KMS-11 (cell line): ENCODE measurements around the gene SPATA19.

Experiments used
- H2AFZ ChIP-seq: fragments of 200-600 bp; sonication (generic); 2 replicates; pipeline ENCODE4 v1.6.1; 2016; ENCODE audit warnings: antibody characterized with exemption, mixed run types, low read depth
- H3K27ac ChIP-seq: fragments of 200-600 bp; sonication (generic); 2 replicates; pipeline ENCODE4 v1.6.1; 2016; ENCODE audit warnings: mild to moderate bottlenecking, mixed run types
- H3K27me3 ChIP-seq: fragments of 200-600 bp; sonication (generic); 2 replicates; pipeline ENCODE4 v1.6.1; 2017; ENCODE audit warnings: mild to moderate bottlenecking, low read depth, mixed run types, moderate library complexity; ENCODE audit not compliant: insufficient read depth
- H3K36me3 ChIP-seq: fragments of 200-600 bp; sonication (generic); 2 replicates; pipeline ENCODE4 v1.6.1; 2017; ENCODE audit warnings: mild to moderate bottlenecking, mixed run types; ENCODE audit not compliant: insufficient read depth
- H3K4me1 ChIP-seq: fragments of 200-600 bp; sonication (generic); 2 replicates; pipeline ENCODE4 v1.6.1; 2016; ENCODE audit warnings: mild to moderate bottlenecking, low read depth, mixed run types; ENCODE audit not compliant: poor library complexity, severe bottlenecking
- H3K4me2 ChIP-seq: fragments of 200-600 bp; sonication (generic); 2 replicates; pipeline ENCODE4 v1.7.0; 2016; ENCODE audit warnings: mild to moderate bottlenecking, mixed run types
- H3K4me3 ChIP-seq: fragments of 200-600 bp; sonication (generic); IDR thresholded peaks from 2 replicates; pipeline ENCODE4 v1.6.1; 2017; ENCODE audit warnings: low read depth, low read length, mixed read lengths; ENCODE audit not compliant: insufficient read depth
- H3K79me2 ChIP-seq: fragments of 200-600 bp; sonication (generic); 2 replicates; pipeline ENCODE4 v1.6.1; 2016; ENCODE audit warnings: low read depth, mixed run types; ENCODE audit not compliant: insufficient read depth
- H3K9ac ChIP-seq: fragments of 200-600 bp; sonication (generic); 2 replicates; pipeline ENCODE4 v1.6.1; 2016; ENCODE audit warnings: mild to moderate bottlenecking, mixed run types
- H4K20me1 ChIP-seq: fragments of 200-600 bp; sonication (generic); 2 replicates; pipeline ENCODE4 v1.6.1; 2016; ENCODE audit warnings: mild to moderate bottlenecking, mixed run types; ENCODE audit not compliant: insufficient read depth
- CTCF ChIP-seq: fragments of 200-600 bp; sonication (generic); conservative IDR thresholded peaks from 2 replicates; pipeline ENCODE4 v1.6.1; 2017; ENCODE audit warnings: low read depth, mild to moderate bottlenecking, antibody characterized with exemption, low read length, moderate library complexity, mixed read lengths

SPATA19 gene

GRCh38 chr11:133810766-133811165 lies 34.5 kb downstream of the SPATA19 start:
- H3K9ac ChIP-seq, result no peak overlapping the region
- no peak overlapping the region for H3K4me2 ChIP-seq
- no peak overlapping the region for H3K27ac ChIP-seq
- TF ChIP-seq CTCF, result no peak
- H2AFZ ChIP-seq, result no peak overlapping the region
- no peaks in the 10 kb centered on the region for H3K36me3 ChIP-seq
- no peak overlapping the region for H3K4me3 ChIP-seq
- no peaks in the 10 kb centered on the region for H3K79me2 ChIP-seq
- H4K20me1 ChIP-seq, result no peaks in the 10 kb centered on the region
- H3K4me1 ChIP-seq, result no peaks in the 10 kb centered on the region
- no peaks in the 10 kb centered on the region for H3K27me3 ChIP-seq

- Histone ChIP-seq H2AFZ (no peak overlapping the region), H3K9ac (no peak overlapping the region), H3K4me2 (no peak overlapping the region), H3K79me2 (no peaks in the 10 kb centered on the region), H3K4me3 (no peak overlapping the region), H3K4me1 (no peaks in the 10 kb centered on the region), H4K20me1 (no peaks in the 10 kb centered on the region), H3K27me3 (no peaks in the 10 kb centered on the region), H3K36me3 (no peaks in the 10 kb centered on the region), H3K27ac (no peak overlapping the region)
- TF ChIP-seq CTCF, result no peak
Observed at GRCh38 chr11:133809569-133810491, 35.5 kb downstream of the SPATA19 start.

GRCh38 chr11:133808393-133809140 lies 36.7 kb downstream of the SPATA19 start:
- Histone ChIP-seq H3K27ac (no peak overlapping the region), H2AFZ (no peak overlapping the region), H3K27me3 (no peaks in the 10 kb centered on the region), H3K9ac (no peak overlapping the region), H3K4me1 (no peaks in the 10 kb centered on the region), H3K4me2 (no peak overlapping the region), H3K36me3 (no peaks in the 10 kb centered on the region), H3K4me3 (no peak overlapping the region), H3K79me2 (no peaks in the 10 kb centered on the region), H4K20me1 (no peaks in the 10 kb centered on the region)
- no peak for TF ChIP-seq CTCF

- Histone ChIP-seq H4K20me1 (no peaks in the 10 kb centered on the region), H2AFZ (no peak overlapping the region), H3K27me3 (no peaks in the 10 kb centered on the region), H3K9ac (no peak overlapping the region), H3K4me2 (no peak overlapping the region), H3K79me2 (no peaks in the 10 kb centered on the region), H3K4me1 (no peaks in the 10 kb centered on the region), H3K4me3 (no peak overlapping the region), H3K36me3 (no peaks in the 10 kb centered on the region), H3K27ac (no peak overlapping the region)
- no peak for TF ChIP-seq CTCF
Observed at GRCh38 chr11:133803026-133803425, 42.3 kb downstream of the SPATA19 start.
